OCI-LY1 (cell line): ENCODE measurements around the gene MECP2.

ENCODE experiments used
- EZH2 ChIP-seq: fragments of 200-600 bp; sonication (generic), shearing (Covaris generic); IDR thresholded peaks from 2 replicates; pipeline ENCODE4 v1.8.0; 2017; ENCODE audit warnings: borderline replicate concordance, mixed run types, mild to moderate bottlenecking, antibody characterized with exemption, low read length, moderate library complexity, mixed read lengths
- TF ChIP-seq, protein P1 (sequence below): fragments of 200-600 bp; sonication (generic), shearing (Covaris generic); IDR thresholded peaks from 2 replicates; pipeline ENCODE4 v1.5.1; 2017; ENCODE audit warnings: mild to moderate bottlenecking, antibody characterized with exemption, low read length, moderate library complexity, mixed read lengths

DNA sequence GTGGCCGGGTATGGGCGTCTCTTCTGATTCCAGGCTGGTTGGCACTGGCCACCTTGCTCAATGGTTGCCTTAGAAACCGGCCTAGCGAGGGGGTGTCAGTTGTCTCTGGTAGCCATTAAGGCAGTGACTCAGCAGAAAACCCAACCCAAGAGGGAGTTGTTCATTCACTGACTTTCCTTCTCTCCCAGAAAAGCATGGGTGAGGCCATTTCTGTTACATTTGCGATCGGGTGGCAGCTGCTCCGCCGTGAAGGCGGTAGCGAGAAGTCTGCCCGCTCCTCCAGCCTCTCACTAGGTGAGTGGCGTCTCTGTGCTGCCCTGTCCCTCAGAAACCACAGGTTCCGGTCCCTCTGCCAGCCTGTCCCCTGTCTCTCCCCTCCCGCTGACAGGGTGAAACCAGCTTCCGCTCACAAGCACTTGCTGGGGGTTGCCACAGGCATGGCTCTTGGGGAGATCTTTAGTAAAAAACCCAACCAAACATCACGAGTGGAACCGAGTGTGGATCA lies 95.2 kb downstream of the MECP2 start:
- TF ChIP-seq, protein P1, sequence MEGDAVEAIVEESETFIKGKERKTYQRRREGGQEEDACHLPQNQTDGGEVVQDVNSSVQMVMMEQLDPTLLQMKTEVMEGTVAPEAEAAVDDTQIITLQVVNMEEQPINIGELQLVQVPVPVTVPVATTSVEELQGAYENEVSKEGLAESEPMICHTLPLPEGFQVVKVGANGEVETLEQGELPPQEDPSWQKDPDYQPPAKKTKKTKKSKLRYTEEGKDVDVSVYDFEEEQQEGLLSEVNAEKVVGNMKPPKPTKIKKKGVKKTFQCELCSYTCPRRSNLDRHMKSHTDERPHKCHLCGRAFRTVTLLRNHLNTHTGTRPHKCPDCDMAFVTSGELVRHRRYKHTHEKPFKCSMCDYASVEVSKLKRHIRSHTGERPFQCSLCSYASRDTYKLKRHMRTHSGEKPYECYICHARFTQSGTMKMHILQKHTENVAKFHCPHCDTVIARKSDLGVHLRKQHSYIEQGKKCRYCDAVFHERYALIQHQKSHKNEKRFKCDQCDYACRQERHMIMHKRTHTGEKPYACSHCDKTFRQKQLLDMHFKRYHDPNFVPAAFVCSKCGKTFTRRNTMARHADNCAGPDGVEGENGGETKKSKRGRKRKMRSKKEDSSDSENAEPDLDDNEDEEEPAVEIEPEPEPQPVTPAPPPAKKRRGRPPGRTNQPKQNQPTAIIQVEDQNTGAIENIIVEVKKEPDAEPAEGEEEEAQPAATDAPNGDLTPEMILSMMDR = no peak
- no peak for TF ChIP-seq EZH2
